ENCODE data around the gene FLYWCH1.

Gene FLYWCH1

GRCh38 chr16:2953706-2954627 lies 42.2 kb downstream of the FLYWCH1 start:
- no peak for DNase-seq (ENCODE audit: low read depth, low spot score)

- no peak for DNase-seq (ENCODE audit: low read depth, low spot score)
Observed at GRCh38 chr16:2954656-2955381, 43.1 kb downstream of the FLYWCH1 start.

DNA sequence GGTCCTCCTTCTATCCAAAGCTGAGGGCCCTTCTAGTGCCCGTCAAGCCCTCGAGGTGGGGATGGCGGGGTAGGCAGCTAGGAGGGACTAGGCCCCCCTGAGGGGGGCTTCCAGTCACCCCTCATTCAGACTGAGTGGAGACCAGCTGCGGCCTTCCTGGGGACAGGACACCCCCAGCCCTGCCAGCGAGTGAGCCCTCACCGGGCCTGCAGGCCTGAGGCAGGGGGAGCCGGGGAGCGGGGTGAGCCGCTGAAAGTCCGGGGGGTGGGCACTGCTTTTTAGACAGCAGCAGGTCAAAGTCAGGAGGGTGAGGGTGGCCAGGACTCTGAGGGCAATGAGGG lies 43.7 kb downstream of the FLYWCH1 start:
- DNase-seq (ENCODE audit: low read depth, low spot score) = no peak

GRCh38 chr16:2955779-2956578 lies 44.2 kb downstream of the FLYWCH1 start:
- DNase-seq (ENCODE audit: low read depth, low spot score) = no peak

- no peak for DNase-seq (ENCODE audit: low read depth, low spot score)
Observed at GRCh38 chr16:2956579-2956956, 44.8 kb downstream of the FLYWCH1 start.

DNA sequence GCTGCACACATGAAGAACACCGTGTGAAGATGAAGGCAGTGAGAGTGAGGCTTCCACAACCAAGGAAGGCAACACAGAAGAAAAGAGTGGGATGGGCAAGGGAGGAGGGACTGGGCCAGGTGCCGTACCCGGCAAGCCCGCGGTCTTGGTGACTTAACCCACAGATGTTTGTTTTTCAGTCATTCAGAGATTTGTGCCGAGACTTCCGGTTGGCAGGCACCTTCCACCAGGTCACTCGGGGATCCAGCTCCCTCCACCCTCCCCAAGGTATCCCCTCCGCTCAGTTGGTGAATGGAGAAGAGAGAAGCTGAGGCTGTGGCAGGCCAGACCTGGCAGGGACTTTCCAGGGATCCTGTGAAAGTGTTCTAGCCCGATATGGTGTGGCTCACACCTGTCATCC lies 47.5 kb downstream of the FLYWCH1 start:
- no peak for DNase-seq (ENCODE audit: low read depth, low spot score)

DNA sequence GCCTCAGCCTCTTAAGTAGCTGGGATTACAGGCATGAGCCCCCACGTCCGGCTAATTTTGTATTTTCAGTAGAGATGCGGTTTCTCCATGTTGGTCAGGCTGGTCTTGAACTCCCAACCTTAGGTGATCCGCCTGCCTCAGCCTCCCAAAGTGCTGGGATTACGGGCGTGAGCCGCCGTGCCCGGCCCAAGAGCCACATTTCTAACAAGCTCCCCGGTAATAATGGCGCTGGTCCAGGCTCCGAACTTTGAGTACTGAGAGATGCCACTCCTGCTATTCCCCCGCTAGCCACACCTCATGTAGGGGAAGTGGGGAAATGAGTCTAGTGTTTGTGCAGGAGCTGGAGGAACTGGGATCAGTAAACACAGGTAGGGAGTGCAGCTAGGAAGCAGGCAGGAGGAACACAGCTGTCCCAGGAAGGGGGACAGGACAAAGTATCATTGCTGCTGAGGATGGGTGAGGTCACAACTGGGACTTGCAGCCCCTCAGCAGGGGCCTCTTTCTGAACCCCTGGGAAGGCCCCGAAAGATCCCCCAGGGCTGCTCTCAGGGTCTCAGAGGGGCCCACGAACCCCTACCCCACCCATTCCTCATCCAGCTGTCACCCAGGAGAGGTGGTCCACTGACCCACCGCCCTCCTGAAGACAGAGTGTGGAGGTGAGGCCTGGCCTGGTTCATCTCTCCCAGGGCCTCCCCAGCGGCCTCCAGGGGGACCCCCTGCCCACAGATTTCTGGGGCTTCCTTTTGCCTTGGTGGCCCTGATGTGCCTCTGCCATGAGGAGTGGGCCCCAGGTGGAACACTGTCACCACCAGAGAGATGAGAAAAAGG lies 48.7 kb downstream of the FLYWCH1 start:
- DNase-seq (ENCODE audit: low read depth, low spot score) = no peak

- no peak for DNase-seq (ENCODE audit: low read depth, low spot score)
Observed at GRCh38 chr16:2962334-2963073, 50.8 kb downstream of the FLYWCH1 start.

DNA sequence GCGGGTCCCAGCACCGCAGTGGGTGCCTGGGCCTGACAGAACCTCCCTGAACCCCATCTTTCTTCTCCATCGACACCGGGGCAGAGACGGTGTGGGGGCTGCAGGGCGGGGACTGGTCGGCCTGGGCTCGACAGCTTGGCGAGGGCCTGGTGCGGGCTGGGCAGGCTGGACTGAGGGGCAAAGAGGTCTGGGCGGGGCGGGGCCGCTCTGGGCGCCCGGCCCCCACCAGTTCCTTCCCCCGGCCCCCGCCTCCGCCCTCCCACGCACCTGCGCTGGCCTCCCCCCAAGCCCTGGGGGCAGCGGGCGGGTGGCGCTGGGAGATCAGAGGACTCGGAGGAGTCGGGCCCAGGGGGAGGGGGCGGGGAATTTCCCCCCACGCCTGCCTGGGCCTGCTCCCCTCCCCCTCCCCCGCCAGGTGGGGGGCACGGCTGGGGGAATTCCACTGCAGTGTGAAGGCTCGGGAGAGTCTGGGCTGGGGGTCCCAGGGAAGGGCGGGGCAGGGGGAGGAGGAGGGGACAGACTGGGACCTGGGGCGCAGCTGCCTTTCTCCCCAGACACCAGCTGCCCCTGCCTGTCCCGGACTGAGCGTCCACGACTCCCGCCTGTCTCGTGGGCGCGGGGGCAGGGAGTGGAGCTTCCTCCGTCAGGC lies 51.5 kb downstream of the FLYWCH1 start:
- DNase-seq (ENCODE audit: low read depth, low spot score) = no peak

DNA sequence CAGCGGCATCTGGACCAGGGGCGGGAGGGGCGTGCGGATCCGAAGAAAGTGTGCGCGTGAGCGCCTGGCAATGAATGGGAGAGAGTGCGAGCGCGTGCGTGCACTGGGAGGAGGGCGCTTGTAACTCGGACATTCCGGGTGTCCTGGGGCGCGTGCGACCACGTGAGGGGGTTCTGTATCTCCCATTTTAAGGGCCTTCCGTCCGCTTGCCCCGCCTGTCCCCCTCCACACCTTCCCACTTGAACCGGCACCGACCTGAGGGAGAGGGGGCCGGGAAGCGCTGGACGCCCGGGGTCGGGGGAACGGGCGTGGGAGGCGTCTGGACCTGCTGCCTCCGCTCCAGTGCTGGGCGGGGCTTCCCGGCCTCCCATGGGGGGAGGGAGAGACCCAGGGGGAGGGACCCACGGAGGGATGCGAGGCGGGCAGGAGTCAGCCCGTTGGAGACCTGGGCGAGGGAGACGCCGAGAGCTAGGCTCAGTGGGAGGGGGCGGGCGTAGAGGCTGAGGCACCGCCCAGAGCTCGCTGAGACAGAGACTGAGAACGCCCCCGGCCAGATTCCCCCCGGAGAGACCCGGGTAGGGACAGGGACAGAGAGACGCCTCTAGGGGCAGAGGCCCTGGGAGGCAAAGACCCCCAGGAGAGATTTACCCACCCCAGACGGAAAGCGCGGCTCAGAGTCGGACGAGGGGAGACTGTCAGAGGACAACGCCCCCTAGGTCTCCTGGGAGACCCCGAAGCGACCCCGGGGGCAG lies 52.2 kb downstream of the FLYWCH1 start, which contains the start of gene KREMEN2:
Gene KREMEN2 (plus strand): TSS at position 553 of the 752 bp plus-strand sequence. CDS start 246 bp downstream, outside the sequence.
- no peak for DNase-seq (ENCODE audit: low read depth, low spot score)

DNA sequence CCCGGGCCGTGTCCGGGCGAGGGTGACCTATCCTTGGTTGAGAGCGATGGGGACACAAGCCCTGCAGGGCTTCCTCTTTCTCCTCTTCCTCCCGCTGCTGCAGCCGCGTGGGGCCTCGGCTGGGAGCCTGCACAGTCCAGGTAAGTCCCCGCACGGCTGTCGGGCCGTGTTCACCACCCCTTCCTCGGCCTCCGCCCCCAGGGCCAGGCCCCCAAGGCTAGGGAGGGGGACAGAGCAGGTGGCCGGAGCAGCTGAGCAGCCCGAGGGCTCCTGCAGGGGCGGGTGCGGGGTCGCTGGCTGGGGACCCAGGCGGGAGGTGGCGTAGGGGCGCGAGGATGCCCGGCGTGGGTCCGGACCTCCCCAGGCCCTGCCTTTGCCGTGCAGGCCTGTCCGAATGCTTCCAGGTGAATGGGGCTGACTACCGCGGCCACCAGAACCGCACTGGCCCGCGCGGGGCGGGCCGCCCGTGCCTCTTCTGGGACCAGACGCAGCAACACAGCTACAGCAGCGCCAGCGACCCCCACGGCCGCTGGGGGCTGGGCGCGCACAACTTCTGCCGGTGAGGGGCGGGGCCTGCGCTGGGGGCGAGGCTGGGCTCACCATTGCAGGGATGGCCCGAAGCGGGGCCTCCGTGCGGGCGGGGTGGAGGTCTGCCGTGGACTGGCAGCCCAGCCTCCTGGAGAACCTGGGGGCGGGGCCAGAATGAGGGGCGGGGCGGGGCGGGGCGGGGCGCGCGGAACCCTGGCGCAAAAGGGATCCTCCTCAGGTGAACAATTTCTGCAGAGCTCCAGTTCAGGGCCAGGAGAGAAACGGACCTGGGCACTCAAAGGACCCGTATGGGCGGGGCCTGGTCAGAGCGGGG lies 53.0 kb downstream of the FLYWCH1 start:
- no peak for DNase-seq (ENCODE audit: low read depth, low spot score)

DNA sequence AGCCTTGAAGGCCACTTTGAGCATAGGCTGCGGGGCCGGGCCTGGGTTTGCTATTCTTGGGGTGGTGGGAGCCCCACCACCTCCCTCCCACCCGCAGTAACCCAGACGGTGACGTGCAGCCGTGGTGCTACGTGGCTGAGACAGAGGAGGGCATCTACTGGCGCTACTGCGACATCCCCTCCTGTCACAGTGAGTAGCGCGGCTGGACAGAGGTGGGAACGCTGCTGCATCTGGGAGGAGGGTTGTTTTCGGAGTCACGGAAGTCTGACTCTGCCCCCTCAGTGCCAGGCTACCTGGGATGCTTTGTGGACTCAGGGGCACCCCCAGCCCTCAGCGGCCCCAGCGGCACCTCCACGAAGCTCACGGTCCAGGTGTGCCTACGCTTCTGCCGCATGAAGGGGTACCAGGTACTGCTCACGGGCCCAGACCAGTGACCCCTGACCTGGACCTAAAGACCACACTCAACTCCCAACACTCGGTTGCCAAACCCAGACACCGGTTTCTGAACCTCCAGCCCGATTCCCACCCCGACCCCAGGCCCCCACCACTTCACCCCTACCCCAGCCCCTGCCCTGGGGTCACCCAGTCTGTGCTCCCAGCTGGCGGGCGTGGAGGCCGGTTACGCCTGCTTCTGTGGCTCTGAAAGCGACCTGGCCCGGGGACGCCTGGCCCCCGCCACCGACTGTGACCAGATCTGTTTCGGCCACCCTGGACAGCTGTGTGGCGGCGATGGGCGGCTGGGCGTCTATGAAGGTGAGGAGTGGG lies 54.5 kb downstream of the FLYWCH1 start:
- DNase-seq (ENCODE audit: low read depth, low spot score) = no peak

DNA sequence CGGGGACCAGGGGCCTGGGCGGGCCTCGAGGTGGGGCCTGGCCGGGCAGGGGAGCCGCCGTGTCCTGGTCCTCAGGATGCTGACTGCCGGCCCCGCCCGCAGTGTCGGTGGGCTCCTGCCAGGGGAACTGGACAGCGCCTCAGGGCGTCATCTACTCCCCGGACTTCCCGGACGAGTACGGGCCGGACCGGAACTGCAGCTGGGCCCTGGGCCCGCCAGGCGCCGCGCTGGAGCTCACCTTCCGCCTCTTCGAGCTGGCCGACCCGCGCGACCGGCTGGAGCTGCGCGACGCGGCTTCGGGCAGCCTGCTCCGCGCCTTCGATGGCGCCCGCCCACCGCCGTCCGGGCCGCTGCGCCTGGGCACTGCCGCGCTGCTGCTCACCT lies 55.1 kb downstream of the FLYWCH1 start:
- no peak for DNase-seq (ENCODE audit: low read depth, low spot score)

GRCh38 chr16:2967211-2967631 lies 55.5 kb downstream of the FLYWCH1 start:
- no peak for DNase-seq (ENCODE audit: low read depth, low spot score)

GRCh38 chr16:2967721-2968161 lies 56.0 kb downstream of the FLYWCH1 start:
- DNase-seq (ENCODE audit: low read depth, low spot score) = no peak

- DNase-seq (ENCODE audit: low read depth, low spot score) = no peak
Observed at GRCh38 chr16:2968368-2968737, 56.6 kb downstream of the FLYWCH1 start.

DNA sequence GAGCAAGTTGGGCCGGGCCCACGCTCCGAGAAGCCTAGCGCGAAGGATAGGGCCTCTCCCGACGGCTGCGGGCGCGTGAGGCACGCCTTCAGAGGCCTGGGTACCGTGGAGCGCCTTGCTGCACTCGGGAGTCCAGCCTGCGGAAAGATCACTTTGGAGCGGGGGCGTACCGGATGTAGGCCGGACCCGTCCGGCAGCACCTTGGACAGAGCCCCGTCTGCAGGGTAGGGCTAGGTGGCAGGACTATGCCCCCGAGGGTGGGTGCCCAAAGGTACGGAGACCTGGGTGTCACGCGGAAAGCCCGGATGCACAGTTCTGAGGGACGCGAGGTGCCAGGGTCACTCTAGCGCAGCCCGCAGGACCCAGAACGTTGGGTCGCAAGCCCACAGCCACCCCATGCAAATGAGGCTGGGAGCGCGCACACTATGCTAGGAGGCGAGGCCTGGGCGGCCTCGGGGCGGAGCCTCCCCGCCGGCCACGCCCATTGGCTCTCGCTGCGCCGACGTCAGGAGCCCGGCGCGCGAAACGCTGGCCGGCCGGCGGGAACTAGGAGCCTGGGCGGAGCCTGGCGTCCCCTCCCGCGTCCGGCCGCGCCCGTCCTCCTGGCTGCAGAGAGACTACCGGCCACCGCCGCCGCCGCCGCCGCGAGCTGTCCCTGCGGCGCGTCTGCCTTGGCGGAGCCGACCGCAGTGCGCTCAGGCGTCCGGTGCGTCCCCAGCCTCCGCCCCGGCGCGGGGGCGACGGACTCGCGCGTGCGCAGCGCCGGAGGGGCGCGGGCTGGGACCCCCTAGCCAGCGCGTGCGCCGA lies 57.2 kb downstream of the FLYWCH1 start, which contains the start of gene PAQR4:
Gene PAQR4 (plus strand): TSS at position 611 of the 807 bp plus-strand sequence. CDS start 327 bp downstream, outside the sequence.
- peak; percentile 45 for DNase-seq (ENCODE audit: low read depth, low spot score)
